ENCODE results near the gene AUP1.

AUP1 gene

GRCh38 chr2:74504591-74504990 lies 24.9 kb downstream of the AUP1 start:
- DNase-seq: no peak
- Histone ChIP-seq H3K36me3 (ENCODE audit: control insufficient read depth, insufficient read depth, low read length) (peaks cover 15% of the 10 kb centered on the region), H3K4me1 (ENCODE audit: control insufficient read depth, insufficient read depth, low read length, poor library complexity, severe bottlenecking) (peaks cover 32% of the 10 kb centered on the region), H3K9me3 (ENCODE audit: control insufficient read depth, low read length) (no peaks in the 10 kb centered on the region), H3K27ac (ENCODE audit: insufficient read depth, low read length, poor library complexity, severe bottlenecking) (no peak overlapping the region), H3K4me3 (ENCODE audit: insufficient read depth, low read depth, low read length, poor library complexity, severe bottlenecking) (no peak overlapping the region), H3K27me3 (replicated peaks; ENCODE audit: control insufficient read depth, insufficient read depth, low read length, poor library complexity, severe bottlenecking) (peaks cover 39% of the 10 kb centered on the region)

GRCh38 chr2:74503506-74504475 lies 25.7 kb downstream of the AUP1 start:
- peaks cover 40% of the 10 kb centered on the region for H3K4me1 ChIP-seq (ENCODE audit: control insufficient read depth, insufficient read depth, low read length, poor library complexity, severe bottlenecking)
- H3K4me3 ChIP-seq (ENCODE audit: insufficient read depth, low read depth, low read length, poor library complexity, severe bottlenecking): peak overlapping the region; percentile 49
- peaks cover 46% of the 10 kb centered on the region for H3K27me3 ChIP-seq (replicated peaks; ENCODE audit: control insufficient read depth, insufficient read depth, low read length, poor library complexity, severe bottlenecking)
- no peaks in the 10 kb centered on the region for H3K9me3 ChIP-seq (ENCODE audit: control insufficient read depth, low read length)
- peaks cover 15% of the 10 kb centered on the region for H3K36me3 ChIP-seq (ENCODE audit: control insufficient read depth, insufficient read depth, low read length)
- no peak for DNase-seq
- no peak overlapping the region for H3K27ac ChIP-seq (ENCODE audit: insufficient read depth, low read length, poor library complexity, severe bottlenecking)

- Histone ChIP-seq H3K36me3 (ENCODE audit: control insufficient read depth, insufficient read depth, low read length) (peaks cover 15% of the 10 kb centered on the region), H3K4me3 (ENCODE audit: insufficient read depth, low read depth, low read length, poor library complexity, severe bottlenecking) (peak overlapping the region; percentile 49), H3K27me3 (replicated peaks; ENCODE audit: control insufficient read depth, insufficient read depth, low read length, poor library complexity, severe bottlenecking) (peaks cover 54% of the 10 kb centered on the region), H3K27ac (ENCODE audit: insufficient read depth, low read length, poor library complexity, severe bottlenecking) (no peak overlapping the region), H3K4me1 (ENCODE audit: control insufficient read depth, insufficient read depth, low read length, poor library complexity, severe bottlenecking) (peaks cover 44% of the 10 kb centered on the region), H3K9me3 (ENCODE audit: control insufficient read depth, low read length) (no peaks in the 10 kb centered on the region)
- no peak for DNase-seq
Measured at GRCh38 chr2:74502720-74503505, 26.6 kb downstream of the AUP1 start.

- peak overlapping the region; percentile 49 for H3K4me3 ChIP-seq (ENCODE audit: insufficient read depth, low read depth, low read length, poor library complexity, severe bottlenecking)
- peaks cover 47% of the 10 kb centered on the region for H3K4me1 ChIP-seq (ENCODE audit: control insufficient read depth, insufficient read depth, low read length, poor library complexity, severe bottlenecking)
Measured at GRCh38 chr2:74502147-74502719, 27.3 kb downstream of the AUP1 start.

GRCh38 chr2:74501335-74502071 lies 28.0 kb downstream of the AUP1 start:
- H3K4me3 ChIP-seq (ENCODE audit: insufficient read depth, low read depth, low read length, poor library complexity, severe bottlenecking): no peak overlapping the region
- peaks cover 15% of the 10 kb centered on the region for H3K36me3 ChIP-seq (ENCODE audit: control insufficient read depth, insufficient read depth, low read length)
- H3K27ac ChIP-seq (ENCODE audit: insufficient read depth, low read length, poor library complexity, severe bottlenecking): no peak overlapping the region
- H3K9me3 ChIP-seq (ENCODE audit: control insufficient read depth, low read length): no peaks in the 10 kb centered on the region
- H3K27me3 ChIP-seq (replicated peaks; ENCODE audit: control insufficient read depth, insufficient read depth, low read length, poor library complexity, severe bottlenecking): peaks cover 54% of the 10 kb centered on the region
- DNase-seq: no peak
- H3K4me1 ChIP-seq (ENCODE audit: control insufficient read depth, insufficient read depth, low read length, poor library complexity, severe bottlenecking): peaks cover 40% of the 10 kb centered on the region

More at GRCh38 chr2:74502147-74502719, 27.3 kb downstream of the AUP1 start:
- Histone ChIP-seq H3K27ac (ENCODE audit: insufficient read depth, low read length, poor library complexity, severe bottlenecking) (no peak overlapping the region), H3K9me3 (ENCODE audit: control insufficient read depth, low read length) (no peaks in the 10 kb centered on the region), H3K36me3 (ENCODE audit: control insufficient read depth, insufficient read depth, low read length) (peaks cover 15% of the 10 kb centered on the region), H3K27me3 (replicated peaks; ENCODE audit: control insufficient read depth, insufficient read depth, low read length, poor library complexity, severe bottlenecking) (peaks cover 54% of the 10 kb centered on the region)
- DNase-seq: no peak

GRCh38 chr2:74500578-74500946 lies 28.9 kb downstream of the AUP1 start:
- no peak overlapping the region for H3K4me3 ChIP-seq (ENCODE audit: insufficient read depth, low read depth, low read length, poor library complexity, severe bottlenecking)
- no peak overlapping the region for H3K27ac ChIP-seq (ENCODE audit: insufficient read depth, low read length, poor library complexity, severe bottlenecking)
- peaks cover 37% of the 10 kb centered on the region for H3K4me1 ChIP-seq (ENCODE audit: control insufficient read depth, insufficient read depth, low read length, poor library complexity, severe bottlenecking)
- H3K9me3 ChIP-seq (ENCODE audit: control insufficient read depth, low read length): no peaks in the 10 kb centered on the region
- DNase-seq: no peak
- H3K27me3 ChIP-seq (replicated peaks; ENCODE audit: control insufficient read depth, insufficient read depth, low read length, poor library complexity, severe bottlenecking): peaks cover 54% of the 10 kb centered on the region
- H3K36me3 ChIP-seq (ENCODE audit: control insufficient read depth, insufficient read depth, low read length): peaks cover 9% of the 10 kb centered on the region

- no peaks in the 10 kb centered on the region for H3K9me3 ChIP-seq (ENCODE audit: control insufficient read depth, low read length)
- H3K27me3 ChIP-seq (replicated peaks; ENCODE audit: control insufficient read depth, insufficient read depth, low read length, poor library complexity, severe bottlenecking): peaks cover 54% of the 10 kb centered on the region
- no peak for DNase-seq
- H3K36me3 ChIP-seq (ENCODE audit: control insufficient read depth, insufficient read depth, low read length): peaks cover 4% of the 10 kb centered on the region
- no peak overlapping the region for H3K27ac ChIP-seq (ENCODE audit: insufficient read depth, low read length, poor library complexity, severe bottlenecking)
- H3K4me3 ChIP-seq (ENCODE audit: insufficient read depth, low read depth, low read length, poor library complexity, severe bottlenecking): no peak overlapping the region
- H3K4me1 ChIP-seq (ENCODE audit: control insufficient read depth, insufficient read depth, low read length, poor library complexity, severe bottlenecking): peaks cover 37% of the 10 kb centered on the region
Measured at GRCh38 chr2:74499940-74500577, 29.4 kb downstream of the AUP1 start.

GRCh38 chr2:74499267-74499939 lies 30.1 kb downstream of the AUP1 start, which contains the start of gene LBX2:
Gene LBX2, minus strand, starts transcription at chr2:74499603. Its CDS starts 66 bp downstream, at chr2:74499537.
- no peak for DNase-seq
- H3K4me1 ChIP-seq (ENCODE audit: control insufficient read depth, insufficient read depth, low read length, poor library complexity, severe bottlenecking): peaks cover 37% of the 10 kb centered on the region

More at GRCh38 chr2:74499267-74499939, 30.1 kb downstream of the AUP1 start, which contains the start of gene LBX2:
- Histone ChIP-seq H3K27ac (ENCODE audit: insufficient read depth, low read length, poor library complexity, severe bottlenecking) (no peak within 1 kb of the TSS), H3K36me3 (ENCODE audit: control insufficient read depth, insufficient read depth, low read length) (no peaks in the 10 kb centered on the region), H3K4me3 (ENCODE audit: insufficient read depth, low read depth, low read length, poor library complexity, severe bottlenecking) (peak within 1 kb of the TSS; percentile 66), H3K9me3 (ENCODE audit: control insufficient read depth, low read length) (no peaks in the 10 kb centered on the region), H3K27me3 (replicated peaks; ENCODE audit: control insufficient read depth, insufficient read depth, low read length, poor library complexity, severe bottlenecking) (peaks cover 54% of the 10 kb centered on the region)
